HG03064 (cell line): ENCODE results near the gene ULBP2.

Experiments
- ATAC-seq: cut with Tn5 transposase; IDR thresholded peaks from one replicate; pipeline ENCODE4 v1.9.1; 2021; ENCODE audit warnings: low read depth; ENCODE audit not compliant: unreplicated experiment

The ULBP2 gene

GRCh38 chr6:149995235-149995750 lies 53.5 kb downstream of the ULBP2 start:
- no peak for ATAC-seq

GRCh38 chr6:149995971-149996370 lies 54.2 kb downstream of the ULBP2 start:
- ATAC-seq, result no peak
